HepG2 (cell line): ENCODE results near the gene KLB. TPM values are rescaled to one million over a fixed set of nuclear protein-coding genes. Genes with fewer than 3 reads are reported as not detected.

Experiments used
- ATF3 ChIP-seq: sonication (generic); formaldehyde crosslinking; IDR thresholded peaks from 2 replicates; pipeline ENCODE4 v1.4.0; 2020; ENCODE audit warnings: missing genetic modification reagents
- FOXP1 ChIP-seq, 2 experiments: fragments of 450-650 bp in 1 of 2; IDR thresholded peaks; 2 replicates each; pipeline ENCODE4 v1.6.1; 2017 to 2018; ENCODE audit warnings: antibody characterized with exemption in 1 of 2
- FOXP4 ChIP-seq: sonication (generic); formaldehyde crosslinking; IDR thresholded peaks from 2 replicates; pipeline ENCODE4 v1.4.0; 2020; ENCODE audit warnings: missing genetic modification reagents
- GABPA ChIP-seq, 2 experiments: IDR thresholded peaks; 2 replicates each; pipeline ENCODE4 v1.6.1; 2011 to 2016; ENCODE audit warnings: low read depth in 2 of 2, low read length in 1 of 2, missing biosample characterization in 1 of 2, missing genetic modification characterization in 1 of 2
- HINFP ChIP-seq: sonication (generic); formaldehyde crosslinking; IDR thresholded peaks from 2 replicates; pipeline ENCODE4 v1.4.0; 2020; ENCODE audit warnings: low read depth, mild to moderate bottlenecking, missing genetic modification reagents
- KMT2B ChIP-seq: IDR thresholded peaks from 2 replicates; pipeline ENCODE4 v1.6.1; 2016; ENCODE audit warnings: missing genetic modification reagents, missing compliant biosample characterization
- NRL ChIP-seq: sonication (generic); formaldehyde crosslinking; IDR thresholded peaks from 2 replicates; pipeline ENCODE4 v1.5.0; 2020; ENCODE audit warnings: missing genetic modification reagents, mild to moderate bottlenecking, moderate library complexity, borderline replicate concordance
- PAF1 ChIP-seq: IDR thresholded peaks from 2 replicates; pipeline ENCODE4 v1.6.1; 2016; ENCODE audit warnings: missing genetic modification reagents, missing compliant biosample characterization
- PBX2 ChIP-seq: IDR thresholded peaks from 2 replicates; pipeline ENCODE4 v1.6.1; 2016; ENCODE audit warnings: control low read depth
- SAP130 ChIP-seq: IDR thresholded peaks from 2 replicates; pipeline ENCODE4 v1.6.1; 2016; ENCODE audit warnings: low read depth
- TBL1XR1 ChIP-seq: fragments of 150-350 bp; IDR thresholded peaks from 2 replicates; pipeline ENCODE4 v1.6.1; 2014; ENCODE audit warnings: borderline replicate concordance, low read length; ENCODE audit not compliant: partially characterized antibody
- TFAP4 ChIP-seq: sonication (generic); IDR thresholded peaks from 2 replicates; pipeline ENCODE4 v1.6.1; 2016; ENCODE audit warnings: low read depth, borderline replicate concordance
- TP53 ChIP-seq: sonication (generic); formaldehyde crosslinking; conservative IDR thresholded peaks from 2 replicates; pipeline ENCODE4 v1.4.0; 2020; ENCODE audit warnings: missing genetic modification reagents
- TRIM24 ChIP-seq: sonication (generic); formaldehyde crosslinking; IDR thresholded peaks from 2 replicates; pipeline ENCODE4 v1.8.0; 2022; ENCODE audit warnings: mild to moderate bottlenecking, missing genetic modification reagents
- ZGPAT ChIP-seq: IDR thresholded peaks from 2 replicates; pipeline ENCODE4 v1.6.1; 2016; ENCODE audit warnings: mild to moderate bottlenecking
- ZNF280D ChIP-seq: sonication (generic); formaldehyde crosslinking; IDR thresholded peaks from 2 replicates; pipeline ENCODE4 v1.5.1; 2020; ENCODE audit warnings: mild to moderate bottlenecking, missing genetic modification reagents
- ZNF317 ChIP-seq: sonication (generic); formaldehyde crosslinking; IDR thresholded peaks from 2 replicates; pipeline ENCODE4 v1.5.0; 2020; ENCODE audit warnings: mild to moderate bottlenecking, missing genetic modification reagents
- ZNF350 ChIP-seq: sonication (generic); formaldehyde crosslinking; IDR thresholded peaks from 2 replicates; pipeline ENCODE4 v1.4.0; 2020; ENCODE audit warnings: mild to moderate bottlenecking, low read depth, missing genetic modification reagents, borderline replicate concordance
- ZNF616 ChIP-seq: sonication (generic); formaldehyde crosslinking; IDR thresholded peaks from 2 replicates; pipeline ENCODE4 v1.5.0; 2020; ENCODE audit warnings: low read depth, mild to moderate bottlenecking, missing genetic modification reagents
- ZNF768 ChIP-seq: sonication (generic); formaldehyde crosslinking; IDR thresholded peaks from 2 replicates; pipeline ENCODE4 v1.4.0; 2020; ENCODE audit warnings: missing genetic modification reagents
- polyA plus RNA-seq, 8 experiments: library from polyadenylated mRNA; depleted of rRNA in 3 of 8; stranded (reverse) in 7 of 8; unstranded in 1 of 8; fragments of >200 nt; fragmentation: Illumina TruSeq in 4 of 8; extraction: Trizol in 4 of 8; gene quantifications; 2 replicates each; pipeline versions ENCODE4 v1.2.1 to v1.2.3, GENCODE V29; 2011 to 2016; ENCODE audit warnings: low read depth in 4 of 8, missing spikeins in 1 of 8, mixed read lengths in 1 of 8; ENCODE audit not compliant: insufficient read depth in 1 of 8
- total RNA-seq, 5 experiments: library from RNA; depleted of rRNA; stranded (reverse); fragments of >200 nt; fragmentation: Illumina TruSeq; extraction: Trizol; gene quantifications; 2 replicates each; pipeline ENCODE4 v1.2.3, GENCODE V29; 2016; ENCODE audit warnings: low read depth in 1 of 5

KLB gene
- total and polyA plus RNA-seq, 2 of the 13 experiments (the other 11 are each of a cell fraction or from before 2014, with no cell fraction given) = 25.3 to 82.0 TPM

GRCh38 chr4:39367166-39367565, 39.6 kb upstream of the KLB start (continued):
- TF ChIP-seq GABPA (IDR thresholded peaks at IDR 0.05; ENCODE audit: low read depth, low read length) (no peak), GABPA (CRISPR knock-in tag; IDR thresholded peaks at IDR 0.05; ENCODE audit: low read depth) (no peak), ZNF768 (CRISPR knock-in tag) (no peak), SAP130 (CRISPR knock-in tag) (peak; percentile 84), ZNF280D (no peak), TP53 (CRISPR knock-in tag) (no peak), FOXP4 (CRISPR knock-in tag) (peak; percentile 24; the same call in 1 of the 2 replicates), PAF1 (no peak), TRIM24 (CRISPR knock-in tag) (no peak), ZNF317 (CRISPR knock-in tag) (no peak), ZGPAT (CRISPR knock-in tag) (0 out of 2 replicates have a peak, but pooled peaks have one; percentile 3), TBL1XR1 (no peak), FOXP1 (IDR thresholded peaks at IDR 0.05) (no peak), FOXP1 (CRISPR knock-in tag; IDR thresholded peaks at IDR 0.05) (peak; percentile 32; the same call in 1 of the 2 replicates), NRL (CRISPR knock-in tag) (no peak), ATF3 (CRISPR knock-in tag) (no peak), HINFP (CRISPR knock-in tag) (no peak), KMT2B (CRISPR knock-in tag) (no peak; the same call in 1 of the 2 replicates), ZNF350 (CRISPR knock-in tag) (no peak), PBX2 (no peak), TFAP4 (no peak), ZNF616 (CRISPR knock-in tag) (no peak)
